Neural crest cell (in vitro differentiated cells): Measurements from ENCODE around the gene LPCAT2. TPM values are rescaled to one million over a fixed set of nuclear protein-coding genes. Genes with fewer than 3 reads are reported as not detected.

Source experiments
- DNase-seq: peaks from one replicate; pipeline ENCODE4 v3.0.0; 2021; ENCODE audit warnings: low read depth, mixed read lengths, low spot score
- H3K27ac Mint-ChIP-seq: one replicate; pipeline ENCODE4 v1.8.0; 2021; ENCODE audit warnings: mild to moderate bottlenecking, mixed read lengths; ENCODE audit not compliant: unreplicated experiment
- H3K27me3 Mint-ChIP-seq: 2 replicates; pipeline ENCODE4 v1.8.0; 2021; ENCODE audit warnings: low read depth, mild to moderate bottlenecking, mixed read lengths
- H3K36me3 Mint-ChIP-seq: 2 replicates; pipeline ENCODE4 v1.8.0; 2021; ENCODE audit warnings: low read depth, mild to moderate bottlenecking, mixed read lengths
- H3K4me1 Mint-ChIP-seq: 2 replicates; pipeline ENCODE4 v1.8.0; 2021; ENCODE audit warnings: mixed read lengths
- H3K4me3 Mint-ChIP-seq: one replicate; pipeline ENCODE4 v1.8.0; 2021; ENCODE audit warnings: mild to moderate bottlenecking, mixed read lengths
- H3K9me3 Mint-ChIP-seq: 2 replicates; pipeline ENCODE4 v1.8.0; 2021; ENCODE audit warnings: mixed read lengths
- total RNA-seq: library from RNA; stranded (reverse); gene quantifications from 2 replicates; pipeline ENCODE4 v1.2.1, GENCODE V29; 2021
- TF ChIP-seq, protein P1 (sequence below): fragments of 200-600 bp; sonication (generic); conservative IDR thresholded peaks from 2 replicates; pipeline ENCODE4 v1.5.0; 2021; ENCODE audit warnings: antibody characterized with exemption, mild to moderate bottlenecking

Gene LPCAT2
- total RNA-seq, 1 donor from 2014 or later: 7.2 TPM

DNA sequence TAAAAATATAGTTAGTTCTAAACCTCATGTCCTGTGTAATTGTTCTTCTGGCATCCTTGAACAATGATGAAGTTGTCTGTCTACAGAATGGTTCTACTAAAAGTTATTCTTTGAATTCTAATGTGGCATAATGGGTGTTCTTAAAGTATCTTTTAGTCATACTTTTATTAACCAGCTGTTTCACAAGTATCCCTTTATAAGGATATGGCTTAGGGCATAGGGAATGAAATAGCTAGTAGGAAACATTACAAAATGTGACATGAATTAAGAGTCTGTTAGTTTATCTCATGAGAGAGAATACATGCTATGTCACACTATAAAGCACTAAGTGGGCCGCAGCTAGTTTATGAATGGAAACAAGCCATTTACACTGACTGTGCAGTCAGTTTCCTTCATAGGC is 31.3 kb downstream of the LPCAT2 start:
- Mint-ChIP-seq H3K27me3 (no peaks in the 10 kb centered on the region), H3K27ac (no peak overlapping the region), H3K4me3 (no peak overlapping the region), H3K9me3 (no peaks in the 10 kb centered on the region), H3K4me1 (peaks cover 10% of the 10 kb centered on the region), H3K36me3 (no peaks in the 10 kb centered on the region)
- TF ChIP-seq, protein P1, sequence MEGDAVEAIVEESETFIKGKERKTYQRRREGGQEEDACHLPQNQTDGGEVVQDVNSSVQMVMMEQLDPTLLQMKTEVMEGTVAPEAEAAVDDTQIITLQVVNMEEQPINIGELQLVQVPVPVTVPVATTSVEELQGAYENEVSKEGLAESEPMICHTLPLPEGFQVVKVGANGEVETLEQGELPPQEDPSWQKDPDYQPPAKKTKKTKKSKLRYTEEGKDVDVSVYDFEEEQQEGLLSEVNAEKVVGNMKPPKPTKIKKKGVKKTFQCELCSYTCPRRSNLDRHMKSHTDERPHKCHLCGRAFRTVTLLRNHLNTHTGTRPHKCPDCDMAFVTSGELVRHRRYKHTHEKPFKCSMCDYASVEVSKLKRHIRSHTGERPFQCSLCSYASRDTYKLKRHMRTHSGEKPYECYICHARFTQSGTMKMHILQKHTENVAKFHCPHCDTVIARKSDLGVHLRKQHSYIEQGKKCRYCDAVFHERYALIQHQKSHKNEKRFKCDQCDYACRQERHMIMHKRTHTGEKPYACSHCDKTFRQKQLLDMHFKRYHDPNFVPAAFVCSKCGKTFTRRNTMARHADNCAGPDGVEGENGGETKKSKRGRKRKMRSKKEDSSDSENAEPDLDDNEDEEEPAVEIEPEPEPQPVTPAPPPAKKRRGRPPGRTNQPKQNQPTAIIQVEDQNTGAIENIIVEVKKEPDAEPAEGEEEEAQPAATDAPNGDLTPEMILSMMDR: no peak
- DNase-seq: no peak

DNA sequence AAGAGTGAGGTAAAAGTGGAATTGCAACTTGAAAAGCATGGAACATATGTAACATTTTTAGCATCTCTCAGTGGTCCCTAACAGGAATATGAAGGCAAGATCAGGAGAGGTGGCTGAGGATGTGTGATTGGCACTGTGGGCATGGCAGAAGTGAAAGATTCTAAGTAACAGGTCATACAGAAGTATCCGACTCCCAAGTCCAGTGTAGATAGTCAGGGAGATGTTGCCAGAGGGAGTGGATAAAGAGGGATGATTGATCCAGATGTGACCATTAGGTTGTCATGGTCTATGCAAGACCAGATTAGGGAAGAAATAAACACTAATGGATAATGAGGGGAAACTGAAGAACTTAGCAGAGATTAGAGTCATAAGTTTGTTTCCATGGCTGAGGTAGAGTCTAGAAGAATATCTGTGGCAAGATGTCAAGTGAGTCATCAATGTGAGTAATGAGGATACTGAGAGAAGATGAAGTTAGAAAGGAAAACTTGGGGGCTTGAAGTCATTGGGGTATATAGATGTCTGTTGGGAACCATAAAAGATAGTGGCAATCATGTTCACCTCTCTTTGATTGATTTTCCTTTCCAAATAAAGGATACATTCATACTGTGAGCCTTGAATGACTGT is 33.7 kb downstream of the LPCAT2 start:
- no peak for DNase-seq
- Mint-ChIP-seq H3K27ac (no peak overlapping the region), H3K36me3 (no peaks in the 10 kb centered on the region), H3K27me3 (no peaks in the 10 kb centered on the region), H3K4me3 (no peak overlapping the region), H3K4me1 (peaks cover 10% of the 10 kb centered on the region), H3K9me3 (no peaks in the 10 kb centered on the region)
- TF ChIP-seq, protein P1: no peak

DNA sequence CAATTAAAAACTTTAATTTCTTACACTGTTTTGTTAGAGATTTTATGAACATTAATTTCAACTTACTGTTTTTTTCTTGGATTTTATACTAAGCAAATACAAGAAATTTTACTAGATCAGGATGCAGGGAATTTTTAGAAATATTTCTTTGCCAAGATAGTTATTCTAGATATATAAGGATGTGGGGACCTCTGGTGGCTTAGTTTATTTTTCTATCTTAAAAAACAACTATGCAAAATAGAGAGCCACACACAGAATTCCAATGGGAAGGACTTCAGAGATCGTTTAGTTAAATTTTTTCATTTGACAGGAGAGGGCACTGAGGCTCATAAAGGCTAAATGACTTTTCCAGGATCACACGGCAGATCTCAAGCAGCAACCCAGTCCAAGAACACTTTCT is 34.6 kb downstream of the LPCAT2 start:
- no peaks in the 10 kb centered on the region for H3K36me3 Mint-ChIP-seq
- no peak overlapping the region for H3K27ac Mint-ChIP-seq
- H3K4me1 Mint-ChIP-seq: peaks cover 10% of the 10 kb centered on the region
- TF ChIP-seq, protein P1: peak; percentile 63
- no peaks in the 10 kb centered on the region for H3K27me3 Mint-ChIP-seq
- no peak overlapping the region for H3K4me3 Mint-ChIP-seq
- no peaks in the 10 kb centered on the region for H3K9me3 Mint-ChIP-seq
- no peak for DNase-seq

DNA sequence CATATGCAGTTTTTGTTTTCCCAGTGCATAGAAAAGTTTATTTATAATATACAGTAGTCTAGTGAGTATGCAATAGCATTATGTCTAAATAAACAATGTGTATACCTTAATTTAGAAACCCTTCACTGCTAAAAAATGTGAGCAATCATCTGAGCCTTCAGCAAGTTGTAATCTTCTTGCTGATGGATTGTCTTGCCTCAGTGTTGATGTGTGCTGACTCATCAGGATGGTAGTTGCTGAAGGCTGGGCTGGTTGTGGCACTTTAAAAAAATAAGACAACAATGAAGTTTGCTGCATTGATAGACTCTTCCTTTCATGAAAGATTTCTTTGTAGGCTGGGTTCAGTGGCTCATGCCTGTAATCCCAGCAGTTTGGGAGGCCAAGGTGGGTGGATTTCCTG is 43.7 kb downstream of the LPCAT2 start:
- DNase-seq: no peak
- Mint-ChIP-seq H3K36me3 (peaks cover 21% of the 10 kb centered on the region), H3K4me3 (no peak overlapping the region), H3K27me3 (no peaks in the 10 kb centered on the region), H3K27ac (no peak overlapping the region), H3K4me1 (peaks cover 7% of the 10 kb centered on the region), H3K9me3 (peaks cover 8% of the 10 kb centered on the region)
- TF ChIP-seq, protein P1: no peak

DNA sequence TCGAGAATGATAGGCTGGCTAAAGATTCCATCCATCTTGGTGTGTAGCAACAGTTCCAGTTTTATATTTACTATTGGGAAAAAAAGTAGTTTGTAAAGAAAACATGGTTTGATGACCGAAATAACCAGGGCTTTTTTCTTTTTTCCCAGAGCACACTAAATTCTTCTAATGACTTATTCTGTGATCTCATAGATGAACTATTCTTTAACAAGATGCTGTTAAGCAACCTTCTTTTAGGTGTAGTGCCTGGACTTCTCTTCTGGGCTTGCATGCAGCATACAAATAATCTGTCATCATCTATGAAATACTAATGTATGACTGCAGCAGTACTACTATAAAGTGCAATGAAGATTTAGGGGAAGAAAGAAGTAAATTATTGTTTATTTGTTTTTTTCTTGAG is 46.6 kb downstream of the LPCAT2 start:
- TF ChIP-seq, protein P1: no peak
- H3K4me1 Mint-ChIP-seq: peaks cover 7% of the 10 kb centered on the region
- H3K9me3 Mint-ChIP-seq: peaks cover 8% of the 10 kb centered on the region
- H3K4me3 Mint-ChIP-seq: no peak overlapping the region
- H3K27me3 Mint-ChIP-seq: no peaks in the 10 kb centered on the region
- H3K36me3 Mint-ChIP-seq: peaks cover 23% of the 10 kb centered on the region
- H3K27ac Mint-ChIP-seq: no peak overlapping the region
- no peak for DNase-seq
